Frontal cortex (tissue), 4 donors: ENCODE measurements around the gene SMAD3. TPM values are rescaled to one million over a fixed set of nuclear protein-coding genes. Genes with fewer than 3 reads are reported as not detected.

Source experiments
- DNase-seq, 2 donors: peaks; one replicate each; pipeline ENCODE4 v3.0.0; 2012; ENCODE audit warnings: low spot score in 2 of 2
- FAIRE-seq: peaks from 2 replicates; lab custom pipeline; 2012; peaks lifted over from hg19 to GRCh38; lab: Jason Lieb, UNC
- total RNA-seq: library from RNA; depleted of rRNA; stranded (reverse); fragments of >200 nt; gene quantifications from one replicate; pipeline ENCODE4 v1.2.3, GENCODE V29; 2014
- donor health status: control.
- donor health status: control.
- donor health status: control.

Gene SMAD3
- total RNA-seq, 1 donor from 2014 or later: 2.0 TPM

- FAIRE-seq: no peak
- no peak for DNase-seq
Measured at GRCh38 chr15:67199881-67200763, 134.7 kb downstream of the SMAD3 start.

GRCh38 chr15:67201136-67201535 is 135.7 kb downstream of the SMAD3 start:
- DNase-seq (no peak), FAIRE-seq (no peak)

GRCh38 chr15:67202091-67202490 is 136.7 kb downstream of the SMAD3 start:
- FAIRE-seq: no peak
- DNase-seq: no peak

- FAIRE-seq: no peak
Measured at GRCh38 chr15:67202991-67203390, 137.6 kb downstream of the SMAD3 start.

GRCh38 chr15:67207555-67208207 is 142.3 kb downstream of the SMAD3 start:
- no peak for FAIRE-seq
- no peak for DNase-seq

More at GRCh38 chr15:67202991-67203390, 137.6 kb downstream of the SMAD3 start:
- DNase-seq: no peak

- no peak for DNase-seq
- no peak for FAIRE-seq
Measured at GRCh38 chr15:67208396-67208795, 143.0 kb downstream of the SMAD3 start.

- DNase-seq (no peak), FAIRE-seq (no peak)
Measured at GRCh38 chr15:67210555-67211168, 145.3 kb downstream of the SMAD3 start.

GRCh38 chr15:67212684-67213367 is 147.4 kb downstream of the SMAD3 start:
- no peak for DNase-seq
- no peak for FAIRE-seq

- FAIRE-seq: no peak
Measured at GRCh38 chr15:67215102-67215501, 149.7 kb downstream of the SMAD3 start.

GRCh38 chr15:67216859-67217258 is 151.5 kb downstream of the SMAD3 start:
- DNase-seq (no peak), FAIRE-seq (no peak)

More at GRCh38 chr15:67215102-67215501, 149.7 kb downstream of the SMAD3 start:
- no peak for DNase-seq

- DNase-seq (no peak), FAIRE-seq (no peak)
Measured at GRCh38 chr15:67218428-67218827, 153.0 kb downstream of the SMAD3 start.

- DNase-seq: no peak
- FAIRE-seq: no peak
Measured at GRCh38 chr15:67219288-67219687, 153.9 kb downstream of the SMAD3 start.

GRCh38 chr15:67224889-67225288 is 159.5 kb downstream of the SMAD3 start:
- DNase-seq (no peak), FAIRE-seq (no peak)

GRCh38 chr15:67225336-67225735 is 159.9 kb downstream of the SMAD3 start:
- DNase-seq (no peak), FAIRE-seq (no peak)

- FAIRE-seq (no peak), DNase-seq (no peak)
Measured at GRCh38 chr15:67227431-67227830, 162.0 kb downstream of the SMAD3 start.

GRCh38 chr15:67227846-67228245 is 162.4 kb downstream of the SMAD3 start:
- FAIRE-seq: no peak
- DNase-seq: no peak

GRCh38 chr15:67228286-67228685 is 162.9 kb downstream of the SMAD3 start:
- no peak for FAIRE-seq

GRCh38 chr15:67230504-67230903 is 165.1 kb downstream of the SMAD3 start:
- no peak for FAIRE-seq

More at GRCh38 chr15:67228286-67228685, 162.9 kb downstream of the SMAD3 start:
- DNase-seq: no peak

GRCh38 chr15:67232591-67232990 is 167.2 kb downstream of the SMAD3 start:
- no peak for FAIRE-seq

More at GRCh38 chr15:67230504-67230903, 165.1 kb downstream of the SMAD3 start:
- no peak for DNase-seq

More at GRCh38 chr15:67232591-67232990, 167.2 kb downstream of the SMAD3 start:
- DNase-seq: no peak
